Stimulated activated CD8-positive, alpha-beta memory T cell treated with anti-CD3 and anti-CD28 coated beads, Interleukin-4, amount 100 ng/mL, for 1 hour (primary cell): Measurements from ENCODE around the gene RILPL2.
"Not testable (repeated sequence)": the region's sequence is repeated elsewhere in the genome, so short reads cannot be mapped to it uniquely, and the experiment has no call there.

Experiments
- DNase-seq, 2 donors: peaks; one replicate each; pipeline ENCODE4 v3.0.0-alpha.2; 2020; ENCODE audit warnings: low read depth in 2 of 2, low spot score in 1 of 2

RILPL2 gene

GRCh38 chr12:123407269-123407668 lies 29.2 kb downstream of the RILPL2 start:
- DNase-seq: not testable (repeated sequence)

- no peak for DNase-seq
Observed at GRCh38 chr12:123404581-123404980, 31.9 kb downstream of the RILPL2 start.

GRCh38 chr12:123401753-123402683 lies 34.5 kb downstream of the RILPL2 start:
- DNase-seq: no peak

GRCh38 chr12:123399255-123399617 lies 37.2 kb downstream of the RILPL2 start:
- DNase-seq: no peak

- no peak for DNase-seq
Observed at GRCh38 chr12:123398550-123399254, 37.8 kb downstream of the RILPL2 start.

- DNase-seq: no peak
Observed at GRCh38 chr12:123398177-123398549, 38.3 kb downstream of the RILPL2 start.

- DNase-seq: no peak
Observed at GRCh38 chr12:123397400-123397799, 39.1 kb downstream of the RILPL2 start.

- no peak for DNase-seq
Observed at GRCh38 chr12:123396954-123397353, 39.5 kb downstream of the RILPL2 start.

GRCh38 chr12:123396543-123396942 lies 39.9 kb downstream of the RILPL2 start:
- no peak for DNase-seq

GRCh38 chr12:123395236-123395635 lies 41.2 kb downstream of the RILPL2 start:
- no peak for DNase-seq

- DNase-seq: no peak
Observed at GRCh38 chr12:123393747-123394146, 42.7 kb downstream of the RILPL2 start.

- DNase-seq: no peak
Observed at GRCh38 chr12:123391546-123392343, 44.7 kb downstream of the RILPL2 start.

- no peak for DNase-seq
Observed at GRCh38 chr12:123390498-123391426, 45.7 kb downstream of the RILPL2 start.

- no peak for DNase-seq
Observed at GRCh38 chr12:123389560-123390351, 46.7 kb downstream of the RILPL2 start.

GRCh38 chr12:123388951-123389559 lies 47.4 kb downstream of the RILPL2 start:
- no peak for DNase-seq

- DNase-seq: peak in 1 of 2 donors; percentile 50
Observed at GRCh38 chr12:123388177-123388950, 48.1 kb downstream of the RILPL2 start.

- no peak for DNase-seq
Observed at GRCh38 chr12:123387508-123388176, 48.8 kb downstream of the RILPL2 start.

- DNase-seq: not testable (repeated sequence)
Observed at GRCh38 chr12:123385536-123385935, 50.9 kb downstream of the RILPL2 start.
